Neural progenitor cell (in vitro differentiated cells): ENCODE results near the gene MPZL3. TPM values are rescaled to one million over a fixed set of nuclear protein-coding genes. Genes with fewer than 3 reads are reported as not detected.

Source experiments
- DNase-seq: peaks from one replicate; pipeline ENCODE4 v3.0.0-alpha.2; 2016; ENCODE audit warnings: low spot score
- H2AFZ ChIP-seq: fragments of 200-600 bp; sonication (generic); replicated peaks from 2 replicates; pipeline ENCODE4 v1.6.1; 2016; ENCODE audit warnings: antibody characterized with exemption
- H3F3A ChIP-seq: fragments of 200-600 bp; sonication (generic); 2 replicates; pipeline ENCODE4 v1.6.1; 2016; ENCODE audit warnings: antibody characterized with exemption, low read depth
- H3K27ac ChIP-seq: fragments of 200-600 bp; sonication (generic); 2 replicates; pipeline ENCODE4 v1.5.1; 2016; ENCODE audit warnings: mild to moderate bottlenecking
- H3K27me3 ChIP-seq: fragments of 200-600 bp; sonication (generic); 2 replicates; pipeline ENCODE4 v1.6.1; 2016; ENCODE audit warnings: mild to moderate bottlenecking, moderate library complexity
- H3K36me3 ChIP-seq: fragments of 200-600 bp; sonication (generic); 2 replicates; pipeline ENCODE4 v1.5.1; 2016
- H3K4me1 ChIP-seq: fragments of 200-600 bp; sonication (generic); 2 replicates; pipeline ENCODE4 v1.6.1; 2016; ENCODE audit warnings: mixed run types
- H3K4me2 ChIP-seq: fragments of 200-600 bp; sonication (generic); 2 replicates; pipeline ENCODE4 v1.6.1; 2016
- H3K4me3 ChIP-seq: fragments of 200-600 bp; sonication (generic); 2 replicates; pipeline ENCODE4 v1.5.1; 2016
- H3K79me2 ChIP-seq: fragments of 200-600 bp; sonication (generic); 2 replicates; pipeline ENCODE4 v1.6.1; 2016; ENCODE audit warnings: low read depth
- H3K9ac ChIP-seq: fragments of 200-600 bp; sonication (generic); 2 replicates; pipeline ENCODE4 v1.6.1; 2016
- H3K9me3 ChIP-seq: fragments of 200-600 bp; sonication (generic); 2 replicates; pipeline ENCODE4 v1.5.1; 2016; ENCODE audit warnings: low read depth
- H4K20me1 ChIP-seq: fragments of 200-600 bp; sonication (generic); 2 replicates; pipeline ENCODE4 v1.6.1; 2016; ENCODE audit warnings: low read depth
- H3K27ac Mint-ChIP-seq: 3 replicates; pipeline ENCODE4 v1.8.0; 2021; ENCODE audit warnings: mixed read lengths
- H3K27me3 Mint-ChIP-seq: 2 replicates; pipeline ENCODE4 v1.8.0; 2022; ENCODE audit warnings: low read depth, mild to moderate bottlenecking, inconsistent platforms, moderate library complexity, mixed read lengths; ENCODE audit not compliant: insufficient read depth
- H3K36me3 Mint-ChIP-seq: 3 replicates; pipeline ENCODE4 v1.8.0; 2021; ENCODE audit warnings: mixed read lengths
- H3K4me1 Mint-ChIP-seq: 3 replicates; pipeline ENCODE4 v1.8.0; 2021; ENCODE audit warnings: mixed read lengths
- H3K4me3 Mint-ChIP-seq: 3 replicates; pipeline ENCODE4 v1.8.0; 2021; ENCODE audit warnings: mild to moderate bottlenecking, moderate library complexity, mixed read lengths
- H3K9me3 Mint-ChIP-seq: 3 replicates; pipeline ENCODE4 v1.8.0; 2020; ENCODE audit warnings: mixed read lengths
- EZH2 ChIP-seq: fragments of 200-600 bp; sonication (generic); IDR thresholded peaks from 2 replicates; pipeline ENCODE4 v1.6.1; 2017; ENCODE audit warnings: antibody characterized with exemption, mild to moderate bottlenecking, moderate library complexity
- EZH2phosphoT487 ChIP-seq: fragments of 200-600 bp; sonication (generic); IDR thresholded peaks from 2 replicates; pipeline ENCODE4 v1.6.1; 2017; ENCODE audit warnings: antibody characterized with exemption
- total RNA-seq: library from RNA; depleted of rRNA; stranded (reverse); fragments of >200 nt; gene quantifications from 2 replicates; pipeline ENCODE4 v1.2.3, GENCODE V29; 2015; ENCODE audit warnings: low replicate concordance
- TF ChIP-seq, protein P1 (sequence below): fragments of 200-600 bp; sonication (generic); IDR thresholded peaks from 2 replicates; pipeline ENCODE4 v1.5.1; 2017; ENCODE audit warnings: antibody characterized with exemption, mild to moderate bottlenecking

The MPZL3 gene
- total RNA-seq, 1 donor from 2014 or later = 5.7 TPM

DNA sequence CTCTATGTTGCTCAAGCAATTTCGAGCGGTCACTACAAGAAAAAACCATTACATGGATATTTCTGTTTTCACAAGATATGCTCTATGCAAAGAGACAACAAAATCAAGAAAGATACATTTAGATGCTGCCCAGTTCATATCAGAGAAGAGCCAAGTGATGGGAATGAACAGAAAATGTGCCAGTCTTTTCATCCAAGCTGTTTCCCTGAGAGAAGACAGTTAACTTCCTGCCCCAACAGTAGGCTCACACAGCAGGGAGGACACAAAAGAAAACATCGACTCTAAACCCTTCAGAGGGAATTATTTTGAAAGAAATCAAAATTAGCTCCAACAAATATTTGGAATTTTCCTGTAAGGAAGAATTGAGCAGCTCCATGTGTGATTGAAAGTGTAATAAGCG is 39.0 kb downstream of the MPZL3 start:
- no peaks in the 10 kb centered on the region for H4K20me1 ChIP-seq
- Mint-ChIP-seq H3K36me3 (no peaks in the 10 kb centered on the region), H3K9me3 (no peaks in the 10 kb centered on the region), H3K27ac (no peak overlapping the region), H3K4me1 (peaks cover 26% of the 10 kb centered on the region), H3K4me3 (no peak overlapping the region), H3K27me3 (peaks cover 10% of the 10 kb centered on the region)
- H3K79me2 ChIP-seq = no peaks in the 10 kb centered on the region
- H3K27ac ChIP-seq = peak overlapping the region; percentile 63
- H3K4me1 ChIP-seq = peaks cover 47% of the 10 kb centered on the region
- TF ChIP-seq EZH2phosphoT487 (no peak), EZH2 (no peak)
- TF ChIP-seq, protein P1, sequence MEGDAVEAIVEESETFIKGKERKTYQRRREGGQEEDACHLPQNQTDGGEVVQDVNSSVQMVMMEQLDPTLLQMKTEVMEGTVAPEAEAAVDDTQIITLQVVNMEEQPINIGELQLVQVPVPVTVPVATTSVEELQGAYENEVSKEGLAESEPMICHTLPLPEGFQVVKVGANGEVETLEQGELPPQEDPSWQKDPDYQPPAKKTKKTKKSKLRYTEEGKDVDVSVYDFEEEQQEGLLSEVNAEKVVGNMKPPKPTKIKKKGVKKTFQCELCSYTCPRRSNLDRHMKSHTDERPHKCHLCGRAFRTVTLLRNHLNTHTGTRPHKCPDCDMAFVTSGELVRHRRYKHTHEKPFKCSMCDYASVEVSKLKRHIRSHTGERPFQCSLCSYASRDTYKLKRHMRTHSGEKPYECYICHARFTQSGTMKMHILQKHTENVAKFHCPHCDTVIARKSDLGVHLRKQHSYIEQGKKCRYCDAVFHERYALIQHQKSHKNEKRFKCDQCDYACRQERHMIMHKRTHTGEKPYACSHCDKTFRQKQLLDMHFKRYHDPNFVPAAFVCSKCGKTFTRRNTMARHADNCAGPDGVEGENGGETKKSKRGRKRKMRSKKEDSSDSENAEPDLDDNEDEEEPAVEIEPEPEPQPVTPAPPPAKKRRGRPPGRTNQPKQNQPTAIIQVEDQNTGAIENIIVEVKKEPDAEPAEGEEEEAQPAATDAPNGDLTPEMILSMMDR = no peak
- H3K9ac ChIP-seq = no peak overlapping the region
- H3K27me3 ChIP-seq = no peaks in the 10 kb centered on the region
- H3K36me3 ChIP-seq = no peaks in the 10 kb centered on the region
- H3K4me2 ChIP-seq = peak overlapping the region; percentile 59
- DNase-seq = no peak
- H3F3A ChIP-seq = peaks cover 45% of the 10 kb centered on the region
- peak overlapping the region; percentile 44 for H2AFZ ChIP-seq
- no peak overlapping the region for H3K4me3 ChIP-seq
- H3K9me3 ChIP-seq = no peaks in the 10 kb centered on the region

DNA sequence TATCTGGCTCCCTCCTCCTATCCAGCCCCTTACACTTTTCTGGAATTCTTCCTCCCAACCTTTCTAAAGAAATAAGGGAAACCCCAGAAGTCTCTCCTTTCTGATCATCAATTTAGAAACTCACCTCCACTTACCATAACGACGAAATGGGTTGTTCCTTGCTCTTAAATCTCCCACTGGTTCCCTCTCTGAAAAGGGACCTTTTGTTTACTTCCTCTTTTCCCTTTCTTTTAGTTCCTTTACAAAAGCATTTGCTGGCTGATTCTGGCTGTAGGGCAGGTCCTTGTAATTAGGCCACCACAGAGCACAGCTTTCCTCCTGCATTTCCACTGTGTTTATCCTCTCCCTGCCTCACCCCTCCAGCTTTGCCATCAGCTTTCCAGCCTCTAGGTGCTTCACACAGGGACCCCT is 39.4 kb downstream of the MPZL3 start:
- Histone ChIP-seq H3K36me3 (no peaks in the 10 kb centered on the region), H3F3A (peaks cover 45% of the 10 kb centered on the region), H3K4me3 (no peak overlapping the region), H3K27me3 (no peaks in the 10 kb centered on the region), H3K4me2 (peak overlapping the region; percentile 59), H4K20me1 (no peaks in the 10 kb centered on the region), H3K27ac (peak overlapping the region; percentile 63), H2AFZ (no peak overlapping the region), H3K9me3 (no peaks in the 10 kb centered on the region), H3K79me2 (no peaks in the 10 kb centered on the region), H3K9ac (no peak overlapping the region), H3K4me1 (peaks cover 47% of the 10 kb centered on the region)
- no peaks in the 10 kb centered on the region for H3K36me3 Mint-ChIP-seq
- H3K9me3 Mint-ChIP-seq = no peaks in the 10 kb centered on the region
- H3K27ac Mint-ChIP-seq = no peak overlapping the region
- peaks cover 26% of the 10 kb centered on the region for H3K4me1 Mint-ChIP-seq
- peaks cover 10% of the 10 kb centered on the region for H3K27me3 Mint-ChIP-seq
- no peak overlapping the region for H3K4me3 Mint-ChIP-seq
- TF ChIP-seq, protein P1 = no peak
- no peak for TF ChIP-seq EZH2phosphoT487
- TF ChIP-seq EZH2 = no peak
- peak; percentile 45 for DNase-seq

DNA sequence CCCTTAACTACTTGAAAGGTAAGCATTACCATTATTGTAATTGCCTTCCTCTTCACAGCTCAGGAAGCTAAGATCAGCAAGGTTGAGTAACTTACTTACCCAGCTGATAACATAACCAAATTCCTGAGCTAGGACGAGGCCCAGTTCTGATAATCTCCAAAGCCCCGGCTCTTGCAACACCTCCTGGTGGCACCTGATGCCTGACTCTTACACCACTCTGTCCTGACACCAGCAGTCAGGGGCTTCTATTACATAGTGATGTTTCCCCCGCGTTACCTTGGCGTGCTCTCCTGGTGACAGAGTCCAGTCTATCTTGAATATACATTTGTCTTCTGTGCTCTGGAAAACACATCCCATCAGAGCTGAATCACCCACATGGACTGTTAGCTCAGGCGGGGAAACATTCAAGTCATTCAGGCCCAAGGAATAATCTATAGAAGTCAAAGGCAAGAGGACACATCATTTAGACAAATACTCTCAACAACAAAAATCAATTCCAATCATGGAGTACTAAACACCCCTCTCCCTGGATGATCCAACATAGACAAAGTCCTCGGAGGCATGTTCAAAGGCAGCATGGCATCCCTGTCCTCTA is 39.9 kb downstream of the MPZL3 start:
- H3F3A ChIP-seq = peaks cover 45% of the 10 kb centered on the region
- H3K4me1 ChIP-seq = peaks cover 47% of the 10 kb centered on the region
- no peak overlapping the region for H3K27ac Mint-ChIP-seq
- DNase-seq = peak; percentile 17
- TF ChIP-seq, protein P1 = no peak
- TF ChIP-seq EZH2 (no peak), EZH2phosphoT487 (no peak)
- peaks cover 10% of the 10 kb centered on the region for H3K27me3 Mint-ChIP-seq
- H3K9me3 ChIP-seq = no peaks in the 10 kb centered on the region
- no peak overlapping the region for H2AFZ ChIP-seq
- H3K27me3 ChIP-seq = no peaks in the 10 kb centered on the region
- H3K4me1 Mint-ChIP-seq = peaks cover 26% of the 10 kb centered on the region
- H3K4me3 ChIP-seq = no peak overlapping the region
- H3K9me3 Mint-ChIP-seq = no peaks in the 10 kb centered on the region
- H4K20me1 ChIP-seq = no peaks in the 10 kb centered on the region
- H3K9ac ChIP-seq = no peak overlapping the region
- H3K4me3 Mint-ChIP-seq = no peak overlapping the region
- no peaks in the 10 kb centered on the region for H3K36me3 Mint-ChIP-seq
- peak overlapping the region; percentile 59 for H3K4me2 ChIP-seq
- no peak overlapping the region for H3K27ac ChIP-seq
- H3K79me2 ChIP-seq = no peaks in the 10 kb centered on the region
- no peaks in the 10 kb centered on the region for H3K36me3 ChIP-seq
